ENCODE results near the gene TEX48. TPM values are rescaled to one million over a fixed set of nuclear protein-coding genes. Genes with fewer than 3 reads are reported as not detected.

Gene TEX48
- total RNA-seq, 1 experiment from 2014 or later = not detected

GRCh38 chr9:114626415-114627020, 55.5 kb downstream of the TEX48 start (continued):
- TF ChIP-seq RELA (CRISPR knock-in tag; IDR thresholded peaks at IDR 0.05; ENCODE audit: borderline replicate concordance) = no peak
- TF ChIP-seq NFATC4 (CRISPR knock-in tag; IDR thresholded peaks at IDR 0.05) = no peak

GRCh38 chr9:114624677-114625076, 57.3 kb downstream of the TEX48 start:
- no peaks in the 10 kb centered on the region for H3K9me3 Mint-ChIP-seq
- H3K27ac Mint-ChIP-seq = no peak overlapping the region
- DNase-seq (ENCODE audit: low spot score) (no peak), ATAC-seq (no peak)
- no peaks in the 10 kb centered on the region for H3K27me3 Mint-ChIP-seq (ENCODE audit: low read depth)
- no peak overlapping the region for H3K4me3 Mint-ChIP-seq
- CTCF ChIA-PET = no interaction called here
- no peaks in the 10 kb centered on the region for H3K4me1 Mint-ChIP-seq
- POLR2A ChIA-PET = no interaction called here
- peaks cover 10% of the 10 kb centered on the region for H3K36me3 Mint-ChIP-seq
- TF ChIP-seq ZNF512 (CRISPR knock-in tag; IDR thresholded peaks at IDR 0.05; ENCODE audit: borderline replicate concordance) (no peak), FOXJ3 (CRISPR knock-in tag; IDR thresholded peaks at IDR 0.05; ENCODE audit: borderline replicate concordance) (no peak), FOXP4 (CRISPR knock-in tag; IDR thresholded peaks at IDR 0.05) (no peak), AR (CRISPR knock-in tag; IDR thresholded peaks at IDR 0.05) (no peak), ZBTB43 (CRISPR knock-in tag; IDR thresholded peaks at IDR 0.05) (no peak), E2F1 (CRISPR knock-in tag; IDR thresholded peaks at IDR 0.05) (no peak), SP1 (CRISPR knock-in tag; conservative IDR thresholded peaks at IDR 0.05) (no peak), ERG (CRISPR knock-in tag; IDR thresholded peaks at IDR 0.05) (no peak)

GRCh38 chr9:114621975-114622609, 59.9 kb downstream of the TEX48 start:
- ChIA-PET CTCF (interaction anchor here (2.0 kb wide), 1 partner anchor 31 kb away, joined by 6 read pairs; no protein-coding TSS in a partner anchor), POLR2A (no interaction called here)
- Mint-ChIP-seq H3K4me1 (no peaks in the 10 kb centered on the region), H3K27me3 (ENCODE audit: low read depth) (no peaks in the 10 kb centered on the region), H3K9me3 (no peaks in the 10 kb centered on the region), H3K36me3 (peaks cover 14% of the 10 kb centered on the region), H3K4me3 (no peak overlapping the region), H3K27ac (no peak overlapping the region; the same call in 1 of the 2 replicates)
- DNase-seq (ENCODE audit: low spot score) (no peak), ATAC-seq (no peak)
- TF ChIP-seq ATF1 (CRISPR knock-in tag; IDR thresholded peaks at IDR 0.05) = no peak
- TF ChIP-seq MYBL2 (CRISPR knock-in tag; IDR thresholded peaks at IDR 0.05) = no peak
- no peak for TF ChIP-seq FOXP4 (CRISPR knock-in tag; IDR thresholded peaks at IDR 0.05)
- no peak for TF ChIP-seq ERG (CRISPR knock-in tag; IDR thresholded peaks at IDR 0.05)
- no peak for TF ChIP-seq FOXJ3 (CRISPR knock-in tag; IDR thresholded peaks at IDR 0.05; ENCODE audit: borderline replicate concordance)
- no peak for TF ChIP-seq FOXP1 (CRISPR knock-in tag; IDR thresholded peaks at IDR 0.05; ENCODE audit: borderline replicate concordance)
- TF ChIP-seq NFATC4 (CRISPR knock-in tag; IDR thresholded peaks at IDR 0.05) = no peak
- TF ChIP-seq RELA (CRISPR knock-in tag; IDR thresholded peaks at IDR 0.05; ENCODE audit: borderline replicate concordance) = no peak
- TF ChIP-seq ZBTB21 (CRISPR knock-in tag; IDR thresholded peaks at IDR 0.05; ENCODE audit: borderline replicate concordance) = no peak
- no peak for TF ChIP-seq NR1H2 (CRISPR knock-in tag; IDR thresholded peaks at IDR 0.05)
- no peak for TF ChIP-seq ZNF416 (CRISPR knock-in tag; IDR thresholded peaks at IDR 0.05)
- no peak for TF ChIP-seq TCF7 (CRISPR knock-in tag; IDR thresholded peaks at IDR 0.05; ENCODE audit: low read depth)
